Esophagus muscularis mucosa (tissue), 4 donors: ENCODE measurements around the gene DCTN3.

ENCODE experiments used
- CTCF ChIP-seq, 3 experiments: fragments of 200-600 bp in 2 of 3; fragments of 450-650 bp in 1 of 3; sonication (generic) in 2 of 3; IDR thresholded peaks; one replicate each; pipeline ENCODE4 v1.5.1; 2017 to 2019; ENCODE audit warnings: antibody characterized with exemption in 3 of 3, mild to moderate bottlenecking in 2 of 3, moderate library complexity in 1 of 3
- EP300 ChIP-seq: sonication (generic); formaldehyde crosslinking; IDR thresholded peaks from one replicate; pipeline ENCODE4 v1.6.1; 2017; ENCODE audit warnings: antibody characterized with exemption
- POLR2AphosphoS5 ChIP-seq, 2 donors: sonication (generic); formaldehyde crosslinking; IDR thresholded peaks; one replicate each; pipeline ENCODE4 v1.6.1; 2017; ENCODE audit warnings: antibody characterized with exemption in 2 of 2

DNA sequence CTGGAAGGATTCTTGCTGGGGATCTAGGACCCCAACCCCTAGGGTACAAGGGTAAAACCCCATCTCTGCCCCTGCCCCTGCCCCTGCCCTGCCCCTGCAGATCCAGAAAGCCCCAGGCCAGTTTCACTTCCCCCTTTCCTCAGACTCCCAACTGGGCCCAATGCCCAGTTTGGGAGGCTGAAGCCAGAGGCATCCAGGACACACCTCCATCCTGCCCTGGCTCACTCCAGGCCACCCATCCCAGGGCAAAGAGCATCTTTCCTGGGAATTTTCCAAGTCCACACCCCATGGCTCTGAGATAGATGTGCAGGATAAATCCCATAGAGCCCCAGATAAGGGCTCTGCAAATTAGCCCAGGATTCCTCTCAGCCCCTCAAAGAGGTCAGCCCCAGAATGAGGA lies 48.2 kb downstream of the DCTN3 start:
- no peak for TF ChIP-seq CTCF (IDR thresholded peaks at IDR 0.05)
- TF ChIP-seq POLR2AphosphoS5 (IDR thresholded peaks at IDR 0.05): no peak
- no peak for TF ChIP-seq EP300
